Erythroblast (primary cell): ENCODE measurements around the gene EPHB1.
"Not testable (repeated sequence)": the region's sequence is repeated elsewhere in the genome, so short reads cannot be mapped to it uniquely, and the experiment has no call there.

Experiments
- DNase-seq, 2 experiments: peaks; one replicate each; lab custom pipeline; 2025; lab: John Stamatoyannopoulos, UW
- GATA1 ChIP-seq: IDR thresholded peaks from 2 replicates; pipeline ENCODE4 v1.6.1; 2011; ENCODE audit warnings: low read depth, mild to moderate bottlenecking, control low read depth, low read length, moderate library complexity
- POLR2A ChIP-seq: IDR thresholded peaks from 2 replicates; pipeline ENCODE4 v1.6.1; 2011; ENCODE audit warnings: mild to moderate bottlenecking, low read length

The EPHB1 gene

DNA sequence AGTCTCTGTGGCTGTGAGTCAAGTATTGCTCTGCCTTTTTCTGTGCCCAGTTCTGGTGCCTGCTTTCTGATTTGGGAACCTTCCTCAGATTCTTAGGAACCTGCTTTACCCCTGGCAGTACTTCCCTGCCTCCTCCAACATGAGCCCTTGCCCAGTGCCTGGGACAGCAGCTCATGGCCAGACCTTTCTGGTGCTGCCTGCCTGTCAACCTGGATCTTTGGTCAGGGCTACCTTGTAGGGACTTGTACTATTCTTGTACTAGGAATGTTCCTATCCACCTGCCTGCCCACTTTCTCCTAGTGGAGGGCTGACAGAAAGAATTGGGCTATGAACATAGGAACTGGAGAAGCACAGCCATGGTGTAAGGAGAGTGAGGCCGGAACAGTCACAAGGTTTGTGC lies 28.8 kb upstream of the EPHB1 start:
- DNase-seq, result no peak
- no peak for TF ChIP-seq POLR2A
- no peak for TF ChIP-seq GATA1

DNA sequence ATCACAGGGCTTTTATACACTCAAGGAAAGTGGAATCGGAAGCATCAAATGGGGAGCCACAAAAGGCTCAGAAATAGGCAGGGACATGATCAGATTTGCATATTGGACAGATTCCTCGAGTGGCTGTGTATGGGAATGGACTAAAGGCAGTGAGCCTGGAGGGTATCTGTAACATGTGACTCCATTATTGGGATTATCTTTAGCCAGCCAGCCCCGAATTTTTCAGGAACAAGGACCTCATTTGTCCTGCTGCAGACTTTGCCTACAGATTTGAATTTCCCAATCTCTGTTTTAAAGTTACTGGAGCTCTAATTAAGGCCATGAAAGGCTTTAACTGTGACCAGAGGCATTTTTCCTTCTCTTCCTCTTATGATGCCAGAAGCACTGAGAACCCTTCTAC lies 26.9 kb upstream of the EPHB1 start:
- TF ChIP-seq GATA1 (no peak), POLR2A (no peak)
- DNase-seq, result no peak

DNA sequence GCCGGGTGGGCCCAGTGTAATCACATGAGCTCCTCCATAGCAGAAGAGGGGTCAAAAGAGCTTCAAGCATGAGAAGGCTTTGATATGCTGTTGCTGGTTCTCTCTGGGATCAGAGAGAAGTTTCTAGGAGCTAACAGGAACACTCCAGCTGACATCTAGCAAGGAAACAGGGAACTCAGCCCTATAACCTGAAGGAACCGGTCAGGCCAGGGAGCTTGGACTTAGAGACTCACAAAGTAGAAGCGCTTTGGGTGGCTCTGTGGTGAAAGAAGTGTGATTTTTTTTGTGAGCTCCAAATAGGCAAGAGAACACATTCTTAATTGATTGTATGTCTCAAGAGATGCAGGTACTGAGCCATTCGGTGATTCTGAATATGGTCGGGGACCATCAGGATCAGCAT lies 26.2 kb upstream of the EPHB1 start:
- no peak for DNase-seq
- TF ChIP-seq GATA1 (no peak), POLR2A (no peak)

DNA sequence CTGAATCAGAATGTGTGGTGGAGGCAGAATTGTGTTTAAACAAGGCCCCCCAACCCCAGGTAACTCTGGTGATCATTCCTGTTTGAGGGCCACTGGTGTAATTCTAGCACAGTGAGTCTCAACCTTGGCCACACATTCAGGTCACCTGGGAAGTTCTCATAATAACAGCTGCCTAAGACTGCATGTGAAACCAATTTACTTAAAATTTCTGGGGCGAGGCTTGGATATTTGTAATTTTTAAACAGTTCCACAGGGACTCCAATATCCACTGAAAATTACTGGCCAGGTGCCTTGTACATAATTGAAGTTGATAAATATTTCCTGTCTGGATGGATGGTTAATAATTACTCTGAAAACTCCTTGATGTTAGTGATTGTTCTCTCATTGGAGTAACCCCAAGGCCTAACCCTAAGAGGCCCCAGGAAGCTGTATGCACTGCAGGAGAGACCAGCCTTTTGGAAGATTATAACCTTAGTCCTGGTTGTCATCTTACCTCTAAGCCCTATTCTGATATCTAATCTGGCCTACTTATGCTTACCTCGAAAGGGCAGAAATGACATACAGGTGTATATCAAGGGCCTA lies 25.7 kb upstream of the EPHB1 start:
- DNase-seq, result no peak
- TF ChIP-seq POLR2A (no peak), GATA1 (no peak)

DNA sequence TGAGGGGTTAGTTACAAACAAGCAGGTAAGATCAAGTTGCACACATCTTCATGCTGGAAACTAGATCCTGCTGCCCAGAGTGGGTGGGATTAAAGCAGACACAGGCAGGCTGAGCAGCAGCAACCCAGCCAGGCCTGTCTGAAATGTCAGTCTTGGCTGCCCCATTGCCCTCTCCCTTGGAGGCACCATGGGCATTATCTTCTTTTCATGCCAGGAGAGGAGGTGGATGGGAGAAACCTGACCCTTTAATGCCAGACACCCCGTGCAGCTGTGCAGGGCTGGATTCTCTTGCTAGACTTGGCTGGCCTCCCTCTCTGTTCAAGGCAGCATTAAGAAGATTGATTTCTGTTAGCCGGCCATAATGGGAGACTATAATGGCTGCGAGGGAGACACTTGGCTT lies 23.0 kb upstream of the EPHB1 start:
- no peak for TF ChIP-seq POLR2A
- DNase-seq, result no peak

DNA sequence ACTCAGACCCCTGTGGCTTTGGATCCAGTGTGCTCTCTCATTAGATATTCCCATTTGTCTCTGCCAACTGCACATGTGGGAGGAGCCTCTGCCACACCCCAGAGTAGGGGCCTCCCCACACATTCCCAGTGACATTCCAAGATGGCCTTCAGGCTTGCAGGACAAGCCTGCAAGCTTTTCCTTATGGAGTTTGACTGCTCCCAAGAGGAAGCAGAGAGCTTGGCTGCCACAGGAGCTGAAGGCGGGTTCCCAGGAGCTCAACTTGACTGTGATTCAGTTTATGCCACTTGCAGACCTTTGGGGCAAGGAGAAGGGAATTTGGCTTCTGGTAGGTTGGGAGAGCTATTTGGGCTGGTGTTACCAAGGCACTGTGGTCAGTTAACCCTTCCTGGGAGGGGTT lies 22.5 kb upstream of the EPHB1 start:
- no peak for TF ChIP-seq GATA1
- TF ChIP-seq POLR2A, result no peak
- DNase-seq, result no peak

DNA sequence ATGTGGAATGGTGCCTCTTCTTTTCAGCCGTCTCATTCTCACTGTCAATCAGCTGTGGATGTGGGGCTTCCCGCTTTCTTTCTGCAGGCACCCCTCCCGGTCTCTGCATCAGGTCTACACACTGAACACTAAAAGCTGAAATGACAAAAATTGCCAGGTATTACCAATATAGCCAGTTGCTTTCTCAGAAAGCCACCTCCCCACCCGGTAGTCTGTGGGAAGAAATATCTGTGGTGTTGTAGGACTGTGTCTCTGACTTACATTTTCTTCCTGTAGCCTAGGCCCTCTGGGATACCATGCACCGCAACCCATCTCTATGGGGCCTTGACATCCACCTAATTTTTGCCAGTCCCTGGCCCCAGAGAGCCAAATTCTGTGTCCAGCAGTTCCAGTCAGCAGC lies 19.2 kb upstream of the EPHB1 start:
- DNase-seq, result no peak
- no peak for TF ChIP-seq GATA1
- no peak for TF ChIP-seq POLR2A

DNA sequence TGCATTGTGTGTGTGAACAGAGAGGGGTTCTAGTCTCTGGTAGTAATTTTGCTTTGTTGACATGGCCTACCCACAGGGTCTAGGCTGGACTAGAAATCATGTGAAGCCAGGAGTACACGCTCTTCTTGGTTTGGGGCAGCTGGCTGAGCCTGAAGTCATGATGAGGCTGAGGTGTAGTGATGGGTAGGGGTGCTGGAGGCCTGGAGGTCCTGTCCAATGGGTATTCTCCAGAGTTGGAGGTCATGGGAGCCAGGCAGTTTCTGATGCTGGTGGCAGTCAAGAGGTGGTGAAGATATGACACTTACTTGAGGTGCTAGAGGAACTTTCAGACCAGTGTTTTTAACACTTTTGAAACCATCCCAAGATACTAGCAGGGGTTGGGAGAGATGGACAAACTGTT lies 18.5 kb upstream of the EPHB1 start:
- no peak for TF ChIP-seq POLR2A
- no peak for TF ChIP-seq GATA1
- no peak for DNase-seq

DNA sequence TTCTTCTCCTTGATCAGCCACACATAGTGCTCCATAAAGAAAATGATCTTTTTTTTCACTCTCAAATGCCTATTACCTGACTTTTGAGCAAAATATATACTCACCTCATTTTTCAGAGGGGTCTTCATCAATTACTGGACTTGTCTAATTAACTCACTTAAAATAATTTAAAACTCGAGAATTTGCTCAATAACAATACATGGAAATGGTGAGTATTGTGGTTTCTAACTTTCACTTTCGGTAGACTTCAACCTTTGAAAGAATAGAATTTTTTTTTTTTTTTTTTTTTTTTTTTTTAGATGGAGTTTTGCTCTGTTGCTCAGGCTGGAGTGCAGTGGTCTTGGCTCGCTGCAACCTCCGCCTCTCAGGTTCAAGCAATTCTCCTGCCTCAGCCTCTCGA lies 17.7 kb upstream of the EPHB1 start:
- no peak for DNase-seq

DNA sequence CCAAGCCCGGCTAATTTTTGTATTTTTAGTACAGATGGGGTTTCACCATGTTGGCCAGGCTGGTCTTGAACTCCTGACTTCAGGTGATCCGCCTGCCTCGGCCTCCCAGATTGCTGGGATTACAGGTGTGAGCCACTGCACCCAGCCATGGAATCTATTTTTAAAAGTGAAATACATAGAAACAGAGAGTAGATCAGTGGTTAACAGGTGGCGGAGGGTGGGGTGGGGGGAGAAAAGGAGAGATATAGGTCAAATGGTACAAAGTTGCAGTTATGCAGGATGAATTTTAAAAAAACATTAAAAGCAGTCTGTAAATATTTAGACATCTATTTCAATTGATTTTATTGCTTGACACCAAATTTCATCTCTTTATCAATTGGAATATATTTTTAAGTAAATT lies 6.8 kb upstream of the EPHB1 start:
- not testable (repeated sequence) for DNase-seq

More for the DNA sequence above, 17.7 kb upstream of the EPHB1 start:
- no peak for TF ChIP-seq POLR2A
- no peak for TF ChIP-seq GATA1

DNA sequence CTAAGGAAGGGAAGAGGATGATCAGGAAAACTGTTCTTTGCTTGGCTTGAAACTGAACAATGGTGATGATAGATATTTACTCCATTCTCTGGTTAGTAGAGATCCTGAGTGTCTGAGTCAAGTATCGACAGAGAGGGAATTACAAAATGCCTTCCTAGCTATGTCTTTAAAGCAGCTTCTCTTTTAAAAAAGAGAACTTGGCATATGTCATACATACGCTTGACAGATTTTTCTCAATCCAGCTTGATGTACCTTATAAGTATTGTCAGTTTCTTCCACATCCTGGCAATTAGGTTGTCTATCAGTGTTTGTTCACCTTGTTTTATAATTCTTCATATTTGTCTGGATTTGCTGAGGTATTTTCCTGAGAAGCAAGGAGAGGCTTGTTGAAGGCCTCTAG lies 5.0 kb upstream of the EPHB1 start:
- no peak for DNase-seq
- TF ChIP-seq POLR2A, result no peak
- TF ChIP-seq GATA1, result no peak

DNA sequence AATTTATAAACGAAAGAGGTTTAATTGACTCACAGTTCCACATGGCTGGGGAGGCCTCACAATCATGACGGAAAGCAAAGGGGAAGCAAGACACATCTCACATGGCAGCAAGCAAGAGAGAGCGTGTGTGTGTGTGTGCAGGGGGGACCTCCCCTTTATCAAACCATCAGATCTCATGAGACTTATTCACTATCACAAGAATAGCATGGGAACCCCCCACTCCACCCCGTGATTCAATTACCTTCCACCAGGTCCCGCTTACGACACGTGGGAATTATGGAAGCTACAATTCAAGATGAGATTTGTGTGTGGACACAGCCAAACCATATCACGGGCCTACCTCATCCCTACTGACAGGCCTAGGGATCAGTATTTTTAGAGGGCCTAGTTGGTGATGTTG lies 3.1 kb upstream of the EPHB1 start:
- DNase-seq, result no peak
- TF ChIP-seq POLR2A, result no peak
- TF ChIP-seq GATA1, result no peak

DNA sequence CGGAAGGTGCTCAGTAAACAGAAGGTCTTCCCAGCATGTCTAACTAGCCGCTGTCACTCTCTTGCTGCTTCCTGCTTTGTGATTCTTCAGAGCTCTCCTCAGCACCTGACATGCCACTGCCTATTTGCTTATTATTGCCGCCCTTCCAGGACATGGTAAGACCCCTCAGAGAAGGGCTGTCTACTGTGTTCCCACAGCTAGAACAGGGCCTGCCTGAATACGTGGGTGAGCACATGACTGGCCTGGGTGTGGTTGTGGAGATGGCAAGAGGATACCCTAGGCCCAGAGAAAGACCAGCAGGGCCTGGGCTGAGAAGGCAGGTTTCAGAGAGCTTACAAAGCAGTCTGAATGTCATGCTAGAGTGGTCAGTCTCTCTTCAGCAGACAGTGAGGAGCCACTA lies 2.4 kb upstream of the EPHB1 start:
- no peak for DNase-seq
- TF ChIP-seq POLR2A (no peak), GATA1 (no peak)

DNA sequence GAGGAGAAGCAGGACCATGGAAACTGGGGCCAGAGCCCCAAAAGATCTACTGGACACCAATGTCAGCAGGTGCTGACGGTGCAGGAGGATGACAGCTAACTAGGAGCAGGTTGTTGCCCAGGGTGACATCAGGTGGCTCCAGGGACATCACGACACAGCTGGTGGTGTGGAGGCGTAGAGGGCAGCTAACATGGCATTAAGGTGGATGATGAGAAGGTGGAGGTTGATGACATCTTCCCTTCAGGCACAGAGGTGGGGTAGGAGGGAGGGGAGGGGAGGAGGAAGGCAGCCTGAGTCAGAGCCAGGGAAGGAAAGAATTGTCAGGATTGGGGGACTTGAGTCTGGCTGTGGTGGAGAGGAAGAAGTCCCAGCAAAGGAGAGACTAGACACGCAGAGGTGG lies 1.5 kb upstream of the EPHB1 start:
- DNase-seq, result no peak
- TF ChIP-seq GATA1, result no peak

DNA sequence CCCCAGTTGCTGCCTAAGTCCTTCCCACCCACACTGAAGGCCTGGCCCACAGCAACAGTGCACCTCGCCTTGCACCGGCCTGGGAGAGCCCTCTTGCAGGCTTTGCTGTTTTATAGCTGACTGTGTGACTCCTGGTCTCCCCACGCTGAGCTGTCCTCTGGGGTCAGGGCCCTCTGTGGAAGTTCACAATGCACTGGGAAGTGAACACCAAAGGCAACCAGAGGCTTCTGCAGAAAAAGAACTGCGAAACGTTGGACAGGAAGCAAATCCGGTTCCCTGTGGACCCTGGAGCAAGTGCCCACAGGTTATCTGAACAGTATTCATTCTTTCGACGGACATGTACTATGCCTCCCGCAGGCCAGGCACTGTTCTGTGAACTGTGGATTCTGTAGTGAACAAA lies 737 bp upstream of the EPHB1 start:
- no peak for TF ChIP-seq POLR2A
- no peak for TF ChIP-seq GATA1
- DNase-seq, result no peak
